RCC 7860 (cell line): ENCODE data around the gene GIMAP1.
"Not testable (repeated sequence)": the region's sequence is repeated elsewhere in the genome, so short reads cannot be mapped to it uniquely, and the experiment has no call there.

Experiments used
- DNase-seq: peaks from one replicate; pipeline ENCODE4 v3.0.0-alpha.2; 2015; ENCODE audit warnings: low spot score
- FAIRE-seq: peaks from 2 replicates; lab custom pipeline; 2012; peaks lifted over from hg19 to GRCh38; lab: Jason Lieb, UNC

GIMAP1 gene

GRCh38 chr7:150716368-150716767 is at the start of gene GIMAP1:
TSS of gene GIMAP1 (plus strand) at chr7:150716613. CDS start at chr7:150719048, 2,435 bp downstream.
- DNase-seq = no peak
- no peak for FAIRE-seq

- FAIRE-seq (no peak), DNase-seq (no peak)
These were observed 47.9 kb upstream of the GIMAP1 start for GRCh38 chr7:150668472-150668911.

- FAIRE-seq (no peak), DNase-seq (no peak)
These were observed 47.4 kb upstream of the GIMAP1 start for GRCh38 chr7:150668977-150669376.

GRCh38 chr7:150671798-150672585 is 44.4 kb upstream of the GIMAP1 start:
- not testable (repeated sequence) for FAIRE-seq, DNase-seq

GRCh38 chr7:150675714-150676113 is 40.7 kb upstream of the GIMAP1 start:
- DNase-seq (no peak), FAIRE-seq (no peak)

- DNase-seq, FAIRE-seq: not testable (repeated sequence)
These were observed 40.1 kb upstream of the GIMAP1 start for GRCh38 chr7:150676276-150676675.

GRCh38 chr7:150676854-150677253 is 39.6 kb upstream of the GIMAP1 start:
- FAIRE-seq, DNase-seq: not testable (repeated sequence)

- FAIRE-seq, DNase-seq: not testable (repeated sequence)
These were observed 37.8 kb upstream of the GIMAP1 start for GRCh38 chr7:150678601-150679000.

GRCh38 chr7:150680364-150680763 is 36.0 kb upstream of the GIMAP1 start:
- FAIRE-seq, DNase-seq: not testable (repeated sequence)

- DNase-seq (peak; percentile 22), FAIRE-seq (no peak)
These were observed 31.0 kb upstream of the GIMAP1 start, which contains the start of gene GIMAP2 for GRCh38 chr7:150685219-150686029. TSS of gene GIMAP2 (plus strand) at chr7:150685706. CDS start at chr7:150687060, 1,354 bp downstream.

- FAIRE-seq (no peak), DNase-seq (no peak)
These were observed 30.3 kb upstream of the GIMAP1 start for GRCh38 chr7:150686030-150686631.

GRCh38 chr7:150688630-150689029 is 27.8 kb upstream of the GIMAP1 start:
- no peak for DNase-seq
- FAIRE-seq = no peak

- DNase-seq (no peak), FAIRE-seq (no peak)
These were observed 20.8 kb upstream of the GIMAP1 start for GRCh38 chr7:150695654-150696053.

GRCh38 chr7:150703209-150703608 is 13.2 kb upstream of the GIMAP1 start:
- no peak for DNase-seq
- FAIRE-seq = no peak

- no peak for FAIRE-seq
- no peak for DNase-seq
These were observed 1.1 kb upstream of the GIMAP1 start for GRCh38 chr7:150715293-150715692.

GRCh38 chr7:150715738-150716137 is 675 bp upstream of the GIMAP1 start:
- DNase-seq = no peak
- no peak for FAIRE-seq

- DNase-seq (no peak), FAIRE-seq (no peak)
These were observed 526 bp downstream of the GIMAP1 start for GRCh38 chr7:150716939-150717338.

GRCh38 chr7:150717814-150718420 is 1.5 kb downstream of the GIMAP1 start:
- no peak for FAIRE-seq
- DNase-seq = no peak

GRCh38 chr7:150719436-150719835 is 3.0 kb downstream of the GIMAP1 start:
- FAIRE-seq (no peak), DNase-seq (no peak)

GRCh38 chr7:150719960-150720891 is 3.8 kb downstream of the GIMAP1 start:
- FAIRE-seq (no peak), DNase-seq (no peak)
